IMR-90 (cell line): Measurements from ENCODE around the gene ALX4.

Experiments
- CEBPB ChIP-seq: IDR thresholded peaks from 2 replicates; pipeline ENCODE4 v1.6.1; 2012; ENCODE audit warnings: low read depth, low read length, improper control_type of control experiment
- CHD1 ChIP-seq: IDR thresholded peaks from 2 replicates; pipeline ENCODE4 v1.6.1; 2012; ENCODE audit warnings: low read depth, low read length, improper control_type of control experiment
- MXI1 ChIP-seq: IDR thresholded peaks from 2 replicates; pipeline ENCODE4 v1.6.1; 2012; ENCODE audit warnings: low read depth, mild to moderate bottlenecking, low read length, moderate library complexity, borderline replicate concordance
- POLR2A ChIP-seq: IDR thresholded peaks from 2 replicates; pipeline ENCODE4 v1.6.1; 2012; ENCODE audit warnings: mild to moderate bottlenecking, low read depth, low read length
- RAD21 ChIP-seq: IDR thresholded peaks from 2 replicates; pipeline ENCODE4 v1.6.1; 2012; ENCODE audit warnings: low read length, improper control_type of control experiment
- RCOR1 ChIP-seq: IDR thresholded peaks from 2 replicates; pipeline ENCODE4 v1.6.1; 2012; ENCODE audit warnings: mild to moderate bottlenecking, low read length, improper control_type of control experiment; ENCODE audit not compliant: insufficient replicate concordance
- RFX5 ChIP-seq: IDR thresholded peaks from 2 replicates; pipeline ENCODE4 v1.8.0; 2012; ENCODE audit warnings: low read depth, mild to moderate bottlenecking, low read length, moderate library complexity
- SMC3 ChIP-seq: fragments of 150-350 bp; IDR thresholded peaks from 2 replicates; pipeline ENCODE4 v1.6.1; 2016; ENCODE audit warnings: low read depth, mild to moderate bottlenecking, antibody characterized with exemption, low read length, moderate library complexity
- TF ChIP-seq, protein P1 (sequence below): conservative IDR thresholded peaks from 2 replicates; pipeline ENCODE4 v1.5.1; 2012; ENCODE audit warnings: mild to moderate bottlenecking, low read depth, low read length, improper control_type of control experiment
- TF ChIP-seq, protein P2 (sequence below): fragments of 150-350 bp; IDR thresholded peaks from 2 replicates; pipeline ENCODE4 v1.6.1; 2016; ENCODE audit warnings: low read depth, mild to moderate bottlenecking, low read length, moderate library complexity, borderline replicate concordance
- TF ChIP-seq, protein P3 (sequence below): fragments of 150-350 bp; IDR thresholded peaks from 2 replicates; pipeline ENCODE4 v1.6.1; 2017; ENCODE audit warnings: mild to moderate bottlenecking, antibody characterized with exemption, low read length, low read depth

DNA sequence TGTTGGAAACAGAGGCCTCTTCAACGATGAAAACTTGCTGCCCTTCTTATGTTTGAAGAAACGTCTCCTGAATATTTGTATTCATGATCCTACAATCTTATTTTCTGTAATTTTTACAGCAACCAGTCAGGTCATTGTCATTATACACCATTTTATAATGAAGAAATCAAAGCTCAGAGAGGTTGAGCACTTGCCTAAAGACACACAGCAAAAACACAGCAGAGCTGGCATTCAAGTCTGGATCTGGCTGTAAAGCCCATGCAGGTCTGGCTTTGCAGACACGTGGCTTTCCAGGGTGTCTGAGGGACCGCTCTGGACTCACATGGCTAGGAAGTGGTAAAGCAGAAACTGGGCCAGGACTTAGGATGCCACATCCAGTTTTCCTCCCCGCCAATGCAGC, 15.8 kb upstream of the ALX4 start:
- TF ChIP-seq MXI1 (no peak), RCOR1 (no peak), POLR2A (no peak), CEBPB (no peak), RFX5 (no peak), SMC3 (no peak), CHD1 (no peak), RAD21 (no peak)
- TF ChIP-seq, protein P1, sequence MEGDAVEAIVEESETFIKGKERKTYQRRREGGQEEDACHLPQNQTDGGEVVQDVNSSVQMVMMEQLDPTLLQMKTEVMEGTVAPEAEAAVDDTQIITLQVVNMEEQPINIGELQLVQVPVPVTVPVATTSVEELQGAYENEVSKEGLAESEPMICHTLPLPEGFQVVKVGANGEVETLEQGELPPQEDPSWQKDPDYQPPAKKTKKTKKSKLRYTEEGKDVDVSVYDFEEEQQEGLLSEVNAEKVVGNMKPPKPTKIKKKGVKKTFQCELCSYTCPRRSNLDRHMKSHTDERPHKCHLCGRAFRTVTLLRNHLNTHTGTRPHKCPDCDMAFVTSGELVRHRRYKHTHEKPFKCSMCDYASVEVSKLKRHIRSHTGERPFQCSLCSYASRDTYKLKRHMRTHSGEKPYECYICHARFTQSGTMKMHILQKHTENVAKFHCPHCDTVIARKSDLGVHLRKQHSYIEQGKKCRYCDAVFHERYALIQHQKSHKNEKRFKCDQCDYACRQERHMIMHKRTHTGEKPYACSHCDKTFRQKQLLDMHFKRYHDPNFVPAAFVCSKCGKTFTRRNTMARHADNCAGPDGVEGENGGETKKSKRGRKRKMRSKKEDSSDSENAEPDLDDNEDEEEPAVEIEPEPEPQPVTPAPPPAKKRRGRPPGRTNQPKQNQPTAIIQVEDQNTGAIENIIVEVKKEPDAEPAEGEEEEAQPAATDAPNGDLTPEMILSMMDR, result no peak
- TF ChIP-seq, protein P2, sequence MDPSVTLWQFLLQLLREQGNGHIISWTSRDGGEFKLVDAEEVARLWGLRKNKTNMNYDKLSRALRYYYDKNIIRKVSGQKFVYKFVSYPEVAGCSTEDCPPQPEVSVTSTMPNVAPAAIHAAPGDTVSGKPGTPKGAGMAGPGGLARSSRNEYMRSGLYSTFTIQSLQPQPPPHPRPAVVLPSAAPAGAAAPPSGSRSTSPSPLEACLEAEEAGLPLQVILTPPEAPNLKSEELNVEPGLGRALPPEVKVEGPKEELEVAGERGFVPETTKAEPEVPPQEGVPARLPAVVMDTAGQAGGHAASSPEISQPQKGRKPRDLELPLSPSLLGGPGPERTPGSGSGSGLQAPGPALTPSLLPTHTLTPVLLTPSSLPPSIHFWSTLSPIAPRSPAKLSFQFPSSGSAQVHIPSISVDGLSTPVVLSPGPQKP, result no peak
- TF ChIP-seq, protein P3, sequence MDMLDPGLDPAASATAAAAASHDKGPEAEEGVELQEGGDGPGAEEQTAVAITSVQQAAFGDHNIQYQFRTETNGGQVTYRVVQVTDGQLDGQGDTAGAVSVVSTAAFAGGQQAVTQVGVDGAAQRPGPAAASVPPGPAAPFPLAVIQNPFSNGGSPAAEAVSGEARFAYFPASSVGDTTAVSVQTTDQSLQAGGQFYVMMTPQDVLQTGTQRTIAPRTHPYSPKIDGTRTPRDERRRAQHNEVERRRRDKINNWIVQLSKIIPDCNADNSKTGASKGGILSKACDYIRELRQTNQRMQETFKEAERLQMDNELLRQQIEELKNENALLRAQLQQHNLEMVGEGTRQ, result no peak
